Activated B cell treated with CpG ODN at 0.5 μM for 24 hours (primary cell): ENCODE measurements around the gene RIIAD1. TPM values are rescaled to one million over a fixed set of nuclear protein-coding genes. Genes with fewer than 3 reads are reported as not detected.
A peak's percentile ranks its signal among the peaks of the same experiment; 100 is the strongest.

Experiments
- ATAC-seq: fragments of 200-7000 bp; cut with Tn5 transposase; one replicate; pipeline ENCODE4 v1.10.0; 2021; ENCODE audit warnings: low read depth, mild to moderate bottlenecking, moderate library complexity
- CTCF ChIA-PET: fragments of 350-600 bp; sonication (Branson Sonifier 250); formaldehyde crosslinking; loops from one replicate; lab custom pipeline; 2021; ENCODE audit warnings: antibody characterized with exemption; lab: Charles Lee
- POLR2A ChIA-PET: fragments of 350-600 bp; sonication (Branson Sonifier 250); formaldehyde crosslinking; loops from one replicate; lab custom pipeline; 2021; ENCODE audit warnings: antibody characterized with exemption; lab: Charles Lee
- DNase-seq: peaks from one replicate; pipeline ENCODE4 v3.0.0; 2022
- H3K27ac Mint-ChIP-seq: one replicate; pipeline ENCODE4 v1.8.0; 2020; ENCODE audit warnings: mixed read lengths
- H3K27me3 Mint-ChIP-seq: one replicate; pipeline ENCODE4 v1.8.0; 2021; ENCODE audit warnings: mixed read lengths
- H3K36me3 Mint-ChIP-seq: one replicate; pipeline ENCODE4 v1.8.0; 2021; ENCODE audit warnings: low read depth, mixed read lengths
- H3K4me1 Mint-ChIP-seq: one replicate; pipeline ENCODE4 v1.8.0; 2021; ENCODE audit warnings: mixed read lengths
- H3K4me3 Mint-ChIP-seq: one replicate; pipeline ENCODE4 v1.8.0; 2020; ENCODE audit warnings: mild to moderate bottlenecking, mixed read lengths
- H3K9me3 Mint-ChIP-seq: one replicate; pipeline ENCODE4 v1.8.0; 2020; ENCODE audit warnings: mixed read lengths
- CTCF ChIP-seq: fragments of 200-600 bp; IDR thresholded peaks from one replicate; pipeline ENCODE4 v1.8.0; 2022; ENCODE audit warnings: antibody characterized with exemption, mild to moderate bottlenecking
- intact Hi-C: fragments of 100-400 bp; cut with micrococcal nuclease; formaldehyde crosslinking; loops from one replicate; pipeline ENCODE4 v1.15.1; 2024
- total RNA-seq: library from RNA; stranded (reverse); gene quantifications from 2 replicates; pipeline ENCODE4 v1.2.3, GENCODE V29; 2022

RIIAD1 gene
- total RNA-seq, 1 donor from 2014 or later = not detected

- ChIA-PET POLR2A (interaction anchor here (0.5 to 0.6 kb wide), 2 partner anchors 70 to 112 kb away, joined by 4 to 9 read pairs; no protein-coding TSS in a partner anchor), CTCF (no interaction called here)
- Mint-ChIP-seq H3K9me3 (no peaks in the 10 kb centered on the region), H3K36me3 (no peaks in the 10 kb centered on the region), H3K4me3 (no peak overlapping the region), H3K27ac (no peak overlapping the region), H3K4me1 (peaks cover 27% of the 10 kb centered on the region), H3K27me3 (peaks cover 45% of the 10 kb centered on the region)
- DNase-seq (no peak), ATAC-seq (no peak)
- TF ChIP-seq CTCF = no peak
- intact Hi-C loops = no loop called here
Measured at GRCh38 chr1:151718011-151718431, 3.3 kb upstream of the RIIAD1 start.

GRCh38 chr1:151718666-151719065 lies 2.7 kb upstream of the RIIAD1 start:
- no peak for TF ChIP-seq CTCF
- H3K27me3 Mint-ChIP-seq = peaks cover 46% of the 10 kb centered on the region
- H3K27ac Mint-ChIP-seq = no peak overlapping the region
- peaks cover 27% of the 10 kb centered on the region for H3K4me1 Mint-ChIP-seq
- no peaks in the 10 kb centered on the region for H3K9me3 Mint-ChIP-seq
- H3K4me3 Mint-ChIP-seq = no peak overlapping the region
- no peak for DNase-seq
- ChIA-PET CTCF (no interaction called here), POLR2A (no interaction called here)
- no peak for ATAC-seq
- H3K36me3 Mint-ChIP-seq = no peaks in the 10 kb centered on the region
- intact Hi-C loops = no loop called here

- no peak for ATAC-seq
- Mint-ChIP-seq H3K27me3 (peaks cover 52% of the 10 kb centered on the region), H3K9me3 (no peaks in the 10 kb centered on the region), H3K36me3 (no peaks in the 10 kb centered on the region), H3K4me3 (peak overlapping the region; percentile 81), H3K27ac (no peak overlapping the region), H3K4me1 (peaks cover 27% of the 10 kb centered on the region)
- ChIA-PET POLR2A (no interaction called here), CTCF (no interaction called here)
- intact Hi-C loops = no loop called here
- DNase-seq = no peak
- TF ChIP-seq CTCF = no peak
Measured at GRCh38 chr1:151720125-151720524, 1.2 kb upstream of the RIIAD1 start.

- intact Hi-C loops = no loop called here
- Mint-ChIP-seq H3K36me3 (no peaks in the 10 kb centered on the region), H3K27me3 (peaks cover 49% of the 10 kb centered on the region), H3K4me1 (peaks cover 27% of the 10 kb centered on the region), H3K27ac (peak overlapping the region; percentile 35), H3K4me3 (peak overlapping the region; percentile 81), H3K9me3 (no peaks in the 10 kb centered on the region)
- DNase-seq (no peak), ATAC-seq (no peak)
- no peak for TF ChIP-seq CTCF
- POLR2A ChIA-PET = no interaction called here
- CTCF ChIA-PET = no interaction called here
Measured at GRCh38 chr1:151720554-151720953, 768 bp upstream of the RIIAD1 start.

- peaks cover 25% of the 10 kb centered on the region for H3K4me1 Mint-ChIP-seq
- H3K9me3 Mint-ChIP-seq = no peaks in the 10 kb centered on the region
- TF ChIP-seq CTCF = no peak
- peak overlapping the region; percentile 83 for H3K4me3 Mint-ChIP-seq
- no peak overlapping the region for H3K27ac Mint-ChIP-seq
- ATAC-seq (no peak), DNase-seq (no peak)
- ChIA-PET POLR2A (interaction anchor here (0.8 kb wide), 1 partner anchor 110 kb away, joined by 3 read pairs; the partner anchor contains the start of gene SNX27), CTCF (interaction anchor here (0.9 to 1.2 kb wide), 2 partner anchors 129 to 441 kb away, joined by 3 to 4 read pairs; no protein-coding TSS in a partner anchor)
- no peaks in the 10 kb centered on the region for H3K36me3 Mint-ChIP-seq
- intact Hi-C loops = loop anchor here (1.0 kb wide), 1 partner anchor 41 kb away; the partner anchor contains the start of gene MRPL9
- peaks cover 53% of the 10 kb centered on the region for H3K27me3 Mint-ChIP-seq
Measured at GRCh38 chr1:151721788-151722510, 627 bp downstream of the RIIAD1 start.
